Muscle of leg (tissue), 16 donors: Measurements from ENCODE around the gene MBD4. TPM values are rescaled to one million over a fixed set of nuclear protein-coding genes. Genes with fewer than 3 reads are reported as not detected.
"Not testable (repeated sequence)": the region's sequence is repeated elsewhere in the genome, so short reads cannot be mapped to it uniquely, and the experiment has no call there.

Source experiments
- DNase-seq: peaks from one replicate; pipeline ENCODE4 v3.0.0; 2013
- H3K27ac ChIP-seq: one replicate; pipeline ENCODE4 v1.5.1; 2013; ENCODE audit warnings: mild to moderate bottlenecking, low read length, control low read depth
- H3K27me3 ChIP-seq: one replicate; pipeline ENCODE4 v1.6.1; 2013; ENCODE audit warnings: low read length; ENCODE audit not compliant: control insufficient read depth, insufficient read depth
- H3K36me3 ChIP-seq: one replicate; pipeline ENCODE4 v1.6.1; 2013; ENCODE audit warnings: low read length; ENCODE audit not compliant: control insufficient read depth, insufficient read depth
- H3K4me1 ChIP-seq: one replicate; pipeline ENCODE4 v1.6.1; 2013; ENCODE audit warnings: low read length; ENCODE audit not compliant: control insufficient read depth, insufficient read depth
- H3K4me3 ChIP-seq: one replicate; pipeline ENCODE4 v1.5.1; 2013; ENCODE audit warnings: low read length, control low read depth
- H3K9me3 ChIP-seq: replicated peaks from 2 replicates; pipeline ENCODE4 v1.6.1; 2013; ENCODE audit warnings: low read depth, low read length; ENCODE audit not compliant: control insufficient read depth
- WGBS: methylation state at CpG from one replicate; pipeline ENCODE4 v1.1.5; 2013; ENCODE audit warnings: missing lambda C conversion rate; ENCODE audit not compliant: insufficient coverage; 5-methylcytosine and 5-hydroxymethylcytosine counted together
- long read RNA-seq, 11 donors: transcript quantifications; one replicate each; lab custom pipeline, GENCODE V29; 2026
- polyA plus RNA-seq, 8 donors: library from polyadenylated mRNA; unstranded; fragments of 120-200 nt; gene quantifications; one replicate each; pipeline versions ENCODE4 v1.2.1 to v1.2.3, GENCODE V29; 2013; ENCODE audit warnings: inconsistent platforms in 1 of 8, low replicate concordance in 1 of 8; ENCODE audit not compliant: insufficient read length in 8 of 8, insufficient read depth in 1 of 8
- total RNA-seq: library from RNA; stranded (reverse); fragments of 120-200 nt; gene quantifications from one replicate; pipeline ENCODE4 v1.2.4, GENCODE V29; 2013

Gene MBD4
- total RNA-seq: 23.2 TPM
- 10 to 100 TPM; 22.6 to 28.1 (median 25.5) TPM for polyA plus RNA-seq
- long read RNA-seq, donor 1, partial matches to known transcripts: 0 of 4 reads
- long read RNA-seq, donor 1, other reads (novel, unspliced or antisense): 0 of 4 reads
- long read RNA-seq, donor 2, partial matches to known transcripts: 0 of 1 reads
- long read RNA-seq, donor 2, other reads (novel, unspliced or antisense): 0 of 1 reads
- long read RNA-seq, donor 3, partial matches to known transcripts: 0 of 4 reads
- long read RNA-seq, donor 3, other reads (novel, unspliced or antisense): 0 of 4 reads
- long read RNA-seq, donor 4, partial matches to known transcripts: 6 of 7 reads
- long read RNA-seq, donor 4, other reads (novel, unspliced or antisense): 0 of 7 reads
- long read RNA-seq, donor 5, transcript MBD4-203 (8 exons, 2,478 nt): major isoform, 5 of 59 reads
- long read RNA-seq, donor 5, partial matches to known transcripts: 49 of 59 reads
- long read RNA-seq, donor 5, other reads (novel, unspliced or antisense): 0 of 59 reads
- long read RNA-seq, donor 6, partial matches to known transcripts: 0 of 5 reads
- long read RNA-seq, donor 6, other reads (novel, unspliced or antisense): 0 of 5 reads
- long read RNA-seq, donor 7, transcript MBD4-203 (8 exons, 2,478 nt): major isoform, 6 of 13 reads
- long read RNA-seq, donor 7, partial matches to known transcripts: 5 of 13 reads
- long read RNA-seq, donor 7, other reads (novel, unspliced or antisense): 0 of 13 reads
- long read RNA-seq, donor 8, partial matches to known transcripts: 19 of 24 reads
- long read RNA-seq, donor 8, other reads (novel, unspliced or antisense): 0 of 24 reads
- long read RNA-seq, donor 9, partial matches to known transcripts: 0 of 5 reads
- long read RNA-seq, donor 9, other reads (novel, unspliced or antisense): 0 of 5 reads
- long read RNA-seq, donor 10, partial matches to known transcripts: 7 of 15 reads
- long read RNA-seq, donor 10, other reads (novel, unspliced or antisense): 0 of 15 reads
- long read RNA-seq, donor 11, partial matches to known transcripts: 10 of 13 reads
- long read RNA-seq, donor 11, other reads (novel, unspliced or antisense): 0 of 13 reads

GRCh38 chr3:129439817-129440617 lies at the start of gene MBD4, which contains the start of gene IFT122:
MBD4 (minus strand) TSS chr3:129439948; CDS start chr3:129439833, 115 bp downstream.
IFT122 (plus strand) TSS chr3:129440224; CDS start chr3:129440331, 107 bp downstream.
- Histone ChIP-seq H3K4me1 (peaks cover 24% of the 10 kb centered on the region), H3K36me3 (peaks cover 13% of the 10 kb centered on the region), H3K9me3 (no peaks in the 10 kb centered on the region), H3K27me3 (no peaks in the 10 kb centered on the region), H3K4me3 (peak within 1 kb of the TSS; percentile 91), H3K27ac (peak within 1 kb of the TSS; percentile 92)
- DNase-seq: peak; percentile 99
- under 1% methylated on average over 67 of the region's 75 CpGs for WGBS

GRCh38 chr3:129489258-129489657 lies 49.5 kb upstream of the MBD4 start:
- Histone ChIP-seq H3K36me3 (peaks cover 45% of the 10 kb centered on the region), H3K4me1 (peaks cover 37% of the 10 kb centered on the region)
- not testable (repeated sequence) for H3K4me3 ChIP-seq, H3K9me3 ChIP-seq, H3K27me3 ChIP-seq, DNase-seq, H3K27ac ChIP-seq
- 73% methylated on average over 1 of the region's 10 CpGs for WGBS

GRCh38 chr3:129487868-129488335 lies 48.2 kb upstream of the MBD4 start:
- not testable (repeated sequence) for H3K4me3 ChIP-seq, H3K27me3 ChIP-seq, DNase-seq, H3K9me3 ChIP-seq, H3K27ac ChIP-seq
- 69% methylated on average over 3 of the region's 4 CpGs for WGBS
- Histone ChIP-seq H3K4me1 (peaks cover 33% of the 10 kb centered on the region), H3K36me3 (peaks cover 43% of the 10 kb centered on the region)

- H3K4me1 ChIP-seq: peaks cover 38% of the 10 kb centered on the region
Measured at GRCh38 chr3:129487183-129487867, 47.6 kb upstream of the MBD4 start.

GRCh38 chr3:129486664-129487035 lies 46.9 kb upstream of the MBD4 start:
- Histone ChIP-seq H3K27ac (peak overlapping the region; percentile 81), H3K27me3 (no peaks in the 10 kb centered on the region), H3K4me1 (peaks cover 45% of the 10 kb centered on the region), H3K9me3 (no peaks in the 10 kb centered on the region), H3K4me3 (no peak overlapping the region), H3K36me3 (peaks cover 43% of the 10 kb centered on the region)
- WGBS: no CpG with 5 or more reads among the region's 2 CpGs
- DNase-seq: no peak

More at GRCh38 chr3:129487183-129487867, 47.6 kb upstream of the MBD4 start:
- Histone ChIP-seq H3K4me3 (no peak overlapping the region), H3K36me3 (peaks cover 41% of the 10 kb centered on the region), H3K27ac (peak overlapping the region; percentile 81), H3K9me3 (no peaks in the 10 kb centered on the region), H3K27me3 (no peaks in the 10 kb centered on the region)
- WGBS: 67% methylated on average over 9 of the region's 13 CpGs
- DNase-seq: no peak

- peaks cover 40% of the 10 kb centered on the region for H3K36me3 ChIP-seq
- H3K27me3 ChIP-seq: no peaks in the 10 kb centered on the region
- H3K4me3 ChIP-seq: no peak overlapping the region
- peak; percentile 82 for DNase-seq
- H3K9me3 ChIP-seq: no peaks in the 10 kb centered on the region
- 57% methylated on average over 7 of the region's 11 CpGs for WGBS
- peaks cover 49% of the 10 kb centered on the region for H3K4me1 ChIP-seq
- peak overlapping the region; percentile 81 for H3K27ac ChIP-seq
Measured at GRCh38 chr3:129485721-129486663, 46.2 kb upstream of the MBD4 start.

- not testable (repeated sequence) for DNase-seq, H3K27ac ChIP-seq, H3K27me3 ChIP-seq, H3K4me3 ChIP-seq, H3K9me3 ChIP-seq
- 95% methylated on average over 3 of the region's 6 CpGs for WGBS
- H3K4me1 ChIP-seq: peaks cover 42% of the 10 kb centered on the region
- H3K36me3 ChIP-seq: peaks cover 38% of the 10 kb centered on the region
Measured at GRCh38 chr3:129485146-129485545, 45.4 kb upstream of the MBD4 start.

GRCh38 chr3:129483870-129484269 lies 44.1 kb upstream of the MBD4 start:
- no peak for DNase-seq
- Histone ChIP-seq H3K4me3 (no peak overlapping the region), H3K27me3 (no peaks in the 10 kb centered on the region), H3K4me1 (peaks cover 42% of the 10 kb centered on the region), H3K27ac (no peak overlapping the region), H3K9me3 (no peaks in the 10 kb centered on the region), H3K36me3 (peaks cover 48% of the 10 kb centered on the region)
- WGBS: 58% methylated on average over 6 of the region's 8 CpGs
